ENCODE results near the gene STRN3. TPM values are rescaled to one million over a fixed set of nuclear protein-coding genes. Genes with fewer than 3 reads are reported as not detected.

Gene STRN3
- total and polyA plus RNA-seq, 7 experiments from 2014 or later, result 3.5 to 28.7 (median 24.8) TPM

DNA sequence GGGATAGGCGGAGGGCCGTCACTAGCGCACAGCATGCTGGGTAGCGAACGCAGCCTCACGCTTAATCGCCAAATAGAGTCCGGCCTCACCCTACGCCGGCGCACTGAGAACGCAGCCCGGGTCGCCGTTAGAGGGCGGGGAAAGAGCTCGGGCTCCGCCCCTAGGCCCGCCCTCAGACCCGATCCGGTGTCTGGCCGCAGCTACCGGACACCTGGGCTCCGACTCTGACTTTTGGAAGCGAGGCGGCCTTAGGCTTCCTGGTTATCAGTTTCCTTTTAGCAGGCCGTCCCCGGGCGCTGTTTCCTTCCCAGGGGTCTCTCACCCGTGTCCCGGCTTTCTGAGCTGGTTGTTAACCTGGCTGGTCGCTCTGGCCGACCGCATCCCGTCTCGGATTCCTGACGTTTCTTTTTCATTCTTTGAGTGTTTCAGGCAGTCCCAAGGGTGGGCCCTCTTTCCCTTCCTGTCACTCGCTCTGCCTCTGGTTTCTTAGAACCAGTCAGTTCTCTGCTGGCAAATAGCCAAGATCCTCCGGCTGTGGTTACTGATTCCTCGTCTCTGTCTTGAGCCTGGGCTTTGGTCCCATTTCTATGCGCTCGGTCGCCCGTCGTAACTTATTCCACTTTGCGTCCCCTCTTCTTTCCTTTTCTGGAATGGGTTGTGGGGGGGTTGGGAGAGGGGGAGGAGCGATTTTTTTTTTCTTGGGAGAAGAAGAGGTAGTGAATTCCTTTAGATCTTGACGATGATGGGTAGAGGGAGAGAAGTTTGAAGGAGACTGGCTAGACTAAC is 464 bp upstream of the STRN3 start:
- Mint-ChIP-seq H3K9me3 (no peaks in the 10 kb centered on the region), H3K27me3 (no peaks in the 10 kb centered on the region), H3K4me1 (peaks cover 38 to 62% (median 49%) of the 10 kb centered on the region in 7 donors), H3K36me3 (peaks cover 0 to 4% (median 1%) of the 10 kb centered on the region in 5 donors), H3K4me3 (peak overlapping the region; percentile 86 to 100 (median 96)), H3K27ac (peak overlapping the region; percentile 89 to 98 (median 96))
- ChIA-PET POLR2A (interaction anchor here (0.5 to 2.1 kb wide), 7 partner anchors 10 to 901 kb away, joined by 3 to 33 read pairs (median 6); partner anchors contain the start of genes G2E3, HECTD1 and SCFD1), CTCF (interaction anchor here (0.6 kb wide), 1 partner anchor 150 kb away, joined by 3 read pairs; no protein-coding TSS in a partner anchor)
- peak; percentile 74 to 93 (median 80) for DNase-seq
- Histone ChIP-seq H3K4me1 (ENCODE audit: control insufficient read depth in 2 of 2, insufficient read depth in 2 of 2, low read length in 2 of 2) (no peaks in the 10 kb centered on the region), H3K36me3 (ENCODE audit: control insufficient read depth in 2 of 3, insufficient read depth in 3 of 3, low read length in 3 of 3) (peaks cover 0 to 16% (median 0%) of the 10 kb centered on the region in 3 experiments), H3K27me3 (ENCODE audit: control insufficient read depth in 2 of 2, insufficient read depth in 2 of 2, low read length in 2 of 2) (no peaks in the 10 kb centered on the region), H3K4me3 (ENCODE audit: low read length) (peak overlapping the region; percentile 84), H3K27ac (ENCODE audit: low read depth, low read length) (peak overlapping the region; percentile 91), H3K9me3 (ENCODE audit: control insufficient read depth in 2 of 3, low read length in 3 of 3) (no peaks in the 10 kb centered on the region)
- peak; percentile 97 for ATAC-seq
- intact Hi-C loops (cut with micrococcal nuclease), result loop anchor here (1.0 to 5.0 kb wide), 17 partner anchors 46 to 1177 kb away; partner anchors contain the start of genes DTD2 (in 2 of the 2), G2E3 (in 2 of the 2), HEATR5A (in 2 of the 2) and NUBPL (in 2 of the 2)

DNA sequence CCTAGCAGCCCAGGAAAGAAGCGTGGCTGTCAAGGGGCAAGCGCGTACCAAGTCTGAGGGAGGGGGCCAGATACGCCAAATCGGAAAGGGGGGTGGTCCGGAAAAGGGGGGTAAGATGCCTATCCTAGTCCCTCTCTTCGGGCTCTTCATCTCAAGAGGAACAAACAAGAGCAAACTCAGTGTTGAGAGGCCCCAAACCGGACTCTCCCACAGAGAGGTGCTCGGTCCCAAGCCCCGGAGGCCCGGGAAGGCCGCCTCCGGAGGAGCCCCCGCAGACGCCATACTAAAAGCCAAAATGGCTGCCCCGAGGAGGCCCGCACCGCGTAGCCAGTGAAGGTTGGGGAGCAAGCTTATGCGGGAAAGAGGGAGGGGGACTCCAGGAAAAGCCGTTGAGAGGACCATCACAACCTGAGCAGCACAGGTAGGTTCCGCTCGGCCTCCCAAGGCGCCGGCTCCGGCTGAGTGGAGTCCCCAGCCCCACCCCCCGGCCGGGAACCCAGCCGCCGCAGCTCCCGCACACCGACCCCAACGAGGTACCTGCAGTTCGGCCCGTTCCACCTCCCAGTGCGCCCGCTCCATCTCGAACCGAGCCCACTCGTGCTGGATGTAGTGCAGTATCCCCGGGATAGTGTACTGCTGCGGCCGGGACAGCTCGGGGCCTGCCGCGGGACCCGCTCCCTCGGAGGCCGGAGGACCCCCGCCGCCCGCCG is 657 bp downstream of the STRN3 start, which contains the start of gene AP4S1:
Gene AP4S1, plus strand, starts transcription at position 283 of the 710 bp plus-strand sequence. CDS start 40,548 bp downstream, outside the sequence.
- DNase-seq (peak; percentile 42 to 65 (median 49)), ATAC-seq (peak; percentile 33)
- H3K36me3 ChIP-seq (ENCODE audit: control insufficient read depth in 2 of 3, insufficient read depth in 3 of 3, low read length in 3 of 3), result peaks cover 0 to 16% (median 0%) of the 10 kb centered on the region in 3 experiments
- intact Hi-C loops (cut with micrococcal nuclease), result loop anchor here (1.0 to 5.0 kb wide), 18 partner anchors 45 to 1178 kb away; partner anchors contain the start of genes DTD2 (in 2 of the 2), G2E3 (in 2 of the 2), HEATR5A (in 2 of the 2) and NUBPL (in 2 of the 2)
- POLR2A ChIA-PET, result interaction anchor here (0.6 to 2.1 kb wide), 6 partner anchors 9 to 452 kb away, joined by 3 to 33 read pairs (median 6); partner anchors contain the start of gene HECTD1
- H3K4me3 ChIP-seq (ENCODE audit: low read length), result peak within 1 kb of the TSS; percentile 84
- no peaks in the 10 kb centered on the region for H3K27me3 ChIP-seq (ENCODE audit: control insufficient read depth in 2 of 2, insufficient read depth in 2 of 2, low read length in 2 of 2)
- H3K4me1 ChIP-seq (ENCODE audit: control insufficient read depth in 2 of 2, insufficient read depth in 2 of 2, low read length in 2 of 2), result no peaks in the 10 kb centered on the region
- peak within 1 kb of the TSS; percentile 86 to 100 (median 96) for H3K4me3 Mint-ChIP-seq
- H3K36me3 Mint-ChIP-seq, result peaks cover 0 to 10% (median 9%) of the 10 kb centered on the region in 5 donors
- no peaks in the 10 kb centered on the region for H3K27me3 Mint-ChIP-seq
- peak within 1 kb of the TSS; percentile 89 to 98 (median 96) for H3K27ac Mint-ChIP-seq
- H3K27ac ChIP-seq (ENCODE audit: low read depth, low read length), result peak within 1 kb of the TSS; percentile 91
- peaks cover 33 to 61% (median 49%) of the 10 kb centered on the region in 7 donors for H3K4me1 Mint-ChIP-seq
- CTCF ChIA-PET, result interaction anchor here (0.6 to 1.2 kb wide), 2 partner anchors 57 to 910 kb away, joined by 3 read pairs; no protein-coding TSS in a partner anchor
- H3K9me3 Mint-ChIP-seq, result no peaks in the 10 kb centered on the region
- H3K9me3 ChIP-seq (ENCODE audit: control insufficient read depth in 2 of 3, low read length in 3 of 3), result no peaks in the 10 kb centered on the region

DNA sequence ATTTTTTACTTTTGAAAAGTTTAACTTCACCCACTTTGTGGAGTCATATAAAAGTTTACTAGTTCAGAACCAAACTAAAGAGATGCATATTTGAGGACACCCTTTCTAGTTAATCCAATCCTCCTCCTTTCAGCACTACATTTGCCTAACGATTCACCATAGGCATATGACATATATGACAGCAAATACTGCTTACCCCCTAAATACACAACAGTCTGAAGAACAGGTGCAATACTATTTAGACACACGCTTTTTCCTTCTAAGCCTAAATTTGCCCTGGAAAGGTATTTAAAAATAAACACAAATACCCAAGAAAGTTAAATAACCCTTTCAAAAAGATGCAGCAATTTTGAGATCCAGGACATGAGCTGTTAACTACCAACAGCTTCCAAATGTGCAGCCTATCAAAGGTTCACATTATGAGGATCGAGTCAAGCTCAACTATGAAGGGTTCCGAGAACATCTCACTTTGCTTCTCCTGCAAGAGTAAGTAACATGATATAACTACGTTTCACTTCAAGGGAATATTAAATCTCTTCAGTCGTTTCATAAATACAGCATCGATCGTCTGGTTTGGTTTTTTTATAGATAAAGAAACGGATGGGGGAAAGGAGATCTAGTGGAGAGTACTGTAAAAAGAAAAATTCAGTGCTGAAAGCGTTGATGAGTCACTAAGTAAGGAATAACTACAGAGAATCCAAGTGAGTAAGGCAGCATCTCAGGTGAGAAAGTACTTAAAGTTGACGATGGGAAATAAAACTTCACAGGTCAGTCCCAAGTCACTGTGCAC is 1.4 kb downstream of the STRN3 start:
- H3K36me3 Mint-ChIP-seq, result peaks cover 0 to 10% (median 9%) of the 10 kb centered on the region in 5 donors
- ATAC-seq, result no peak

DNA sequence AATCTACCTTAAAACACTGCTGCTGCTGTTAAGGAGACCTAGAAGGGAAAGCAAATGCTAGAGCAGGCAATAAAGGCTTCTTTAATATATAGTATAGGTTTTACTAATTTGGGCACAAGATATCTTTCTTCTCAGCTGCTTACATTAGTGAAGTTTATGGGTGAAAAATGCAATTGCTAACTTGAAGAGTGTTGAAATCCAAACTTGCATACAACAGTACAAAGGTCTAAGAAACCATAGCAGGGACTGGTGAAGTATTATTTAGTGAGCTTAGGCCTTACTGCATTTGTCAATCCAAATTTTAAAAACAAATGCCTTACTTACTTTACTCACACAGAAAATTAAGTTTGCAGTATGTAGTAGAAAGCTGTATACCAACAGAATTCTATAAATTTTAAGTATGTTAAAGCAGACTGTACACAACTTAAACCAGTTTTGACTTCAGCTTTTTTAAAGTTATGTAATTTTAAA is 2.1 kb downstream of the STRN3 start:
- peaks cover 0 to 10% (median 9%) of the 10 kb centered on the region in 5 donors for H3K36me3 Mint-ChIP-seq
- H3K27ac Mint-ChIP-seq, result peak overlapping the region; percentile 25 to 90 (median 34)
- ChIA-PET POLR2A (interaction anchor here (0.6 to 1.3 kb wide), 4 partner anchors 43 to 184 kb away, joined by 4 to 5 read pairs (median 4); partner anchors contain the start of gene HECTD1), CTCF (interaction anchor here (1.2 kb wide), 1 partner anchor 59 kb away, joined by 3 read pairs; no protein-coding TSS in a partner anchor)
- H3K4me1 ChIP-seq (ENCODE audit: control insufficient read depth in 2 of 2, insufficient read depth in 2 of 2, low read length in 2 of 2), result no peaks in the 10 kb centered on the region
- intact Hi-C loops (cut with micrococcal nuclease), result loop anchor here in 1 of 2 donors (2.0 kb wide), 1 partner anchor 1053 kb away; the partner anchor contains the start of gene ARHGAP5
- no peaks in the 10 kb centered on the region for H3K9me3 ChIP-seq (ENCODE audit: control insufficient read depth in 2 of 3, low read length in 3 of 3)
- H3K27me3 Mint-ChIP-seq, result no peaks in the 10 kb centered on the region
- no peaks in the 10 kb centered on the region for H3K9me3 Mint-ChIP-seq
- H3K4me1 Mint-ChIP-seq, result peaks cover 30 to 63% (median 47%) of the 10 kb centered on the region in 7 donors
- H3K27me3 ChIP-seq (ENCODE audit: control insufficient read depth in 2 of 2, insufficient read depth in 2 of 2, low read length in 2 of 2), result no peaks in the 10 kb centered on the region
- ATAC-seq (no peak), DNase-seq (no peak)
- H3K36me3 ChIP-seq (ENCODE audit: control insufficient read depth in 2 of 3, insufficient read depth in 3 of 3, low read length in 3 of 3), result peaks cover 0 to 16% (median 0%) of the 10 kb centered on the region in 3 experiments
- H3K4me3 Mint-ChIP-seq, result peak overlapping the region; percentile 44 to 91 (median 56)
- H3K4me3 ChIP-seq (ENCODE audit: low read length), result peak overlapping the region; percentile 84
- H3K27ac ChIP-seq (ENCODE audit: low read depth, low read length), result peak overlapping the region; percentile 0

More for the DNA sequence above, 1.4 kb downstream of the STRN3 start:
- peaks cover 0 to 16% (median 0%) of the 10 kb centered on the region in 3 experiments for H3K36me3 ChIP-seq (ENCODE audit: control insufficient read depth in 2 of 3, insufficient read depth in 3 of 3, low read length in 3 of 3)
- H3K4me3 ChIP-seq (ENCODE audit: low read length), result peak overlapping the region; percentile 84
- POLR2A ChIA-PET, result interaction anchor here (0.6 to 2.1 kb wide), 7 partner anchors 44 to 452 kb away, joined by 3 to 33 read pairs (median 4); partner anchors contain the start of genes HEATR5A and HECTD1
- H3K9me3 ChIP-seq (ENCODE audit: control insufficient read depth in 2 of 3, low read length in 3 of 3), result no peaks in the 10 kb centered on the region
- Mint-ChIP-seq H3K4me1 (peaks cover 30 to 62% (median 49%) of the 10 kb centered on the region in 7 donors), H3K27ac (peak overlapping the region; percentile 85 to 95 (median 91)), H3K9me3 (no peaks in the 10 kb centered on the region), H3K4me3 (peak overlapping the region; percentile 84 to 100 (median 92)), H3K27me3 (no peaks in the 10 kb centered on the region)
- peak overlapping the region; percentile 91 for H3K27ac ChIP-seq (ENCODE audit: low read depth, low read length)
- H3K4me1 ChIP-seq (ENCODE audit: control insufficient read depth in 2 of 2, insufficient read depth in 2 of 2, low read length in 2 of 2), result no peaks in the 10 kb centered on the region
- intact Hi-C loops (cut with micrococcal nuclease), result loop anchor here (2.0 to 5.0 kb wide), 4 partner anchors 333 to 1052 kb away; partner anchors contain the start of genes ARHGAP5 (in 1 of the 2), G2E3 (in 1 of the 2) and SCFD1 (in 1 of the 2)
- peak in 2 of 9 donors; percentile 2 to 14 for DNase-seq
- H3K27me3 ChIP-seq (ENCODE audit: control insufficient read depth in 2 of 2, insufficient read depth in 2 of 2, low read length in 2 of 2), result no peaks in the 10 kb centered on the region
- CTCF ChIA-PET, result interaction anchor here (0.6 to 1.2 kb wide), 3 partner anchors 58 to 911 kb away, joined by 3 read pairs; no protein-coding TSS in a partner anchor

DNA sequence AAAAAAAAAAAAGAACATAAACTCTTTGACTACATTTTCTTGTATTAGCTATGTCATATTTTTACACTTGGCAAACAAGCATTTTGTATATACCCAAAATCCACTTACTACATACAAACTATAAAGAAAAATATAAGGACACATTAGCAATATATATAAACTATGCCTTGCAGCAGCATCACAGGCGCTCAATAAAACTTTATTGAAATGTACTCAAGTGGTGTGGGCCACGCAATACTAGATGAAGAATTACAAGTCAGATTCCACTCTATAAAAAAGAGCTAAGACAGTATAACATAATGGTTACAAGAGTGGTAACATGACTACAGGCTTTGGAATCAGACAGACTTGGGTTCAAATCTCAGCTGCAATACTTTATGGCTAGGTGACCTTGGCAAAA is 3.8 kb downstream of the STRN3 start:
- peaks cover 32 to 65% (median 48%) of the 10 kb centered on the region in 7 donors for H3K4me1 Mint-ChIP-seq
- intact Hi-C loops (cut with micrococcal nuclease), result no loop called here
- Histone ChIP-seq H3K9me3 (ENCODE audit: control insufficient read depth in 2 of 3, low read length in 3 of 3) (no peaks in the 10 kb centered on the region), H3K4me1 (ENCODE audit: control insufficient read depth in 2 of 2, insufficient read depth in 2 of 2, low read length in 2 of 2) (no peaks in the 10 kb centered on the region), H3K36me3 (ENCODE audit: control insufficient read depth in 2 of 3, insufficient read depth in 3 of 3, low read length in 3 of 3) (peaks cover 0 to 16% (median 0%) of the 10 kb centered on the region in 3 experiments), H3K27me3 (ENCODE audit: control insufficient read depth in 2 of 2, insufficient read depth in 2 of 2, low read length in 2 of 2) (no peaks in the 10 kb centered on the region), H3K4me3 (ENCODE audit: low read length) (no peak overlapping the region), H3K27ac (ENCODE audit: low read depth, low read length) (no peak overlapping the region)
- no peaks in the 10 kb centered on the region for H3K27me3 Mint-ChIP-seq
- no peaks in the 10 kb centered on the region for H3K9me3 Mint-ChIP-seq
- H3K4me3 Mint-ChIP-seq, result peak overlapping the region in 2 of 10 donors; percentile 21 to 84
- DNase-seq (no peak), ATAC-seq (no peak)
- H3K27ac Mint-ChIP-seq, result peak overlapping the region in 5 of 9 donors; percentile 6 to 86 (median 16)
- ChIA-PET CTCF (interaction anchor here (0.7 kb wide), 1 partner anchor 24 kb away, joined by 4 read pairs; no protein-coding TSS in a partner anchor), POLR2A (interaction anchor here (0.6 kb wide), 1 partner anchor 9 kb away, joined by 3 read pairs; no protein-coding TSS in a partner anchor)
- H3K36me3 Mint-ChIP-seq, result peaks cover 0 to 15% (median 9%) of the 10 kb centered on the region in 5 donors

All from naive thymus-derived CD4-positive, alpha-beta T cell (primary cell).